Astrocyte (in vitro differentiated cells and primary cell): ENCODE results near the gene ARHGAP40.

Experiments used
- CTCF ChIP-seq: IDR thresholded peaks from 2 replicates; pipeline ENCODE4 v1.5.1; 2011; ENCODE audit warnings: low read depth, mild to moderate bottlenecking, inconsistent platforms, low read length, moderate library complexity; ENCODE audit not compliant: insufficient read depth
- EZH2 ChIP-seq: IDR thresholded peaks from 2 replicates; pipeline ENCODE4 v1.6.1; 2012; ENCODE audit warnings: mild to moderate bottlenecking, low read length, inconsistent platforms; ENCODE audit not compliant: insufficient read depth

GRCh38 chr20:38589967-38590675, 11.5 kb upstream of the ARHGAP40 start:
- no peak for TF ChIP-seq CTCF
- TF ChIP-seq EZH2, result no peak
